NCI-H146 treated with DMSO at 0.1 percent for 48 hours (cell line): ENCODE measurements around the gene PKIB.
"Not testable (repeated sequence)": the region's sequence is repeated elsewhere in the genome, so short reads cannot be mapped to it uniquely, and the experiment has no call there.

Experiments
- DNase-seq: peaks from one replicate; lab custom pipeline; 2025; ENCODE audit not compliant: unreplicated experiment; lab: John Stamatoyannopoulos, UW

The PKIB gene, protein sequence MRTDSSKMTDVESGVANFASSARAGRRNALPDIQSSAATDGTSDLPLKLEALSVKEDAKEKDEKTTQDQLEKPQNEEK

GRCh38 chr6:122609881-122610689 lies at the start of gene PKIB:
Gene PKIB (plus strand): TSS chr6:122610405. CDS start chr6:122717795, 107,390 bp downstream.
- DNase-seq: peak; percentile 99

GRCh38 chr6:122563364-122564052 lies 46.7 kb upstream of the PKIB start:
- no peak for DNase-seq

GRCh38 chr6:122564230-122564629 lies 46.0 kb upstream of the PKIB start:
- no peak for DNase-seq

DNA sequence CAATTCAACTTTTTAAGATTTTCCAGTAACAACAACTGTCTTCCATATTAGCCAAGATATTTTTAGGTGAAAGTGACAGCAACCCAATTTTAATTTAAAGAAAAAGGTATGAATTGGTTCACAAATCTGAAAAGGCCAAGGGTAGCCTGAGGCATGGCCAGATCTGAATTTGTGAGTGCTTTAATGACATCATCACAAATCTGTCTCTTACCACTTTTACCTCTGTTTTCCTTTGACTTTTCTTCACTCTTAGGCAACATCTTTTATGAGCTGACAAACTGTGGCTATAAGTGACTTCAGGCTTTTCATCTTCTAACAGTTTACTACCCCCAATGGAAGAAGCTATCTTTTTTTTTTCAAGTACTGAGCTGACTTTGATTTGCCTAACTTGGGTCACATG lies 44.5 kb upstream of the PKIB start:
- DNase-seq: no peak

DNA sequence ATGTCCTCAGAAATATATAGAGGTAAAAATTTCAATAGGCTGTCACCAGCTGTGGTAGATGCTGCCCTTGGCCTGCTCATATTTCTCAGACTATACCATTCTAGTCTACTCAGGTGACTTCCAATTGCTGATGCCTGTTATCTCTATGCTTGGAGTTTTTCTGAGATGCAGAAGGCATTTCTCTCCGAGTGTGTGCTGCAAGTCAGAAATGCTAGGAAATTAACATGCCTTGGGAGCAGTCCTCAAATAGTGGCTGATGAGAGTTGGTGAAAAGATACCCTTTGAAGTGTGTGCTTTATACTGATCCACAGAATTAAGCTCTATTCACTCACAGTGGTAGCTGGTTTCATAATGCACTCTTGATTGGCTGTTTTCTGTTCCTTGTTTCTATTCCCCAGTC lies 43.2 kb upstream of the PKIB start:
- no peak for DNase-seq

DNA sequence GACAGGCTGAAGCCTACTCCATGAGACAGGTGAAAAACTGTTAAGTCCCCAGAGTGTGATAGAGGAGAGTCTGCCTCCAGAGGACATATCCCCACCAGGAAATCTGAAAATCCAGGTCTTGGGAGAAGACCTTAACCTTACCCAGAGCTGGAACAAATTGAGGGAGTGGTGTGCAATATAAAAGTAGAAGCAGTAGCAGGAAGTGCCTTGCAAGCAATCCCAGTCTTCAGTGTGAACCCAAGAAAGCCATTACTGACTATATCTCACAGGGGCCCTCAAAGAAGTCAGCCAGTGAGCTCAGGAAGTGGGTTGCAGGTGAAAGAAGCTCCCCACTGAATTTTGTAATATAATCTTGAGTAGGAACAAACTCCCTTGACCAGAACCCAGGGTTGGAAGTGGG lies 41.9 kb upstream of the PKIB start:
- DNase-seq: no peak

- no peak for DNase-seq
These were observed 41.4 kb upstream of the PKIB start for GRCh38 chr6:122568797-122569221.

DNA sequence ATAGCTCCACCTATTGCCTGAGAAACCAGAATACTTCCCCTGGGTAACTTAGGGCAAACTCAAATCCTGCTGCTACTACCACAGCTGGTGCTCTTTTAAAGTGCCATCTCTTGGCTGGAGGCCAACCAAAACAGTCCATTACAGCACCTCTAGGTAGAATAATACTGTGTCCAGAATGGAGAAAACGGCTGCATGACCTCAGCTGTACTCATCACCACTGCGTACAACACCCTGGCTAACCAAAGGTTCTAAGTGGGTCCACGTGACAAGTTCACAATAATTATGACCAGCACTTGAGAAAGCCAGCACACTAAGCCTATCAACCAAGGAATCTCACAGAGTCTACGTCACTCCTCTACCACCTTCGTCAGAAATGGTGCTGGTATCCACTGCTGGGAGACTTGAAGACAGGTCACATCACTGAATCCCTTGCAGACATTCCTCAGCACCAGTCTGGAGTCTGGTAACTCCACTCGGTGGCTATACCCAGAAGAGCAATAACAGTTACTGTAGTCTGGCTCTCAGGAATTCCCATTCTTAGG lies 40.9 kb upstream of the PKIB start:
- peak; percentile 91 for DNase-seq

- no peak for DNase-seq
These were observed 38.3 kb upstream of the PKIB start for GRCh38 chr6:122571888-122572287.

DNA sequence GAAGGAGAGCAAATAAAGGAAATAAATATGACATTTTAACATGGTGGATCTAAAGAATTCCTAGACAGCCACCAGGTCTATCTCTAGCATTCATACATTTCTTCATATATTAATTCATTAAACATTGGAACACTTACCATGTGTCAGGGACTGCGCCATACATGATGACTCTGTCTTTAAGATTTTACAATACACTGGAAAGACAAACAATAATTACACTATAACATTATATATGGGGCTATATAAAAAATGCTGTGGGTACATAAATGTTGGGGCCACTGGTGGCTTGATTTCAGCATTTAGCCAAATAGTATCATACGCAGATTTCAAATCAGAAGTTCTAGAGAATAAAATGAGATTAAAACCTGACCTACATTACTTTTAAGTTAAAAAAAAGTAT lies 33.3 kb upstream of the PKIB start:
- DNase-seq: no peak

- DNase-seq: no peak
These were observed 31.2 kb upstream of the PKIB start for GRCh38 chr6:122578961-122579360.

- DNase-seq: peak; percentile 93
These were observed 29.5 kb upstream of the PKIB start for GRCh38 chr6:122580737-122581136.

GRCh38 chr6:122589115-122589514 lies 21.1 kb upstream of the PKIB start:
- DNase-seq: no peak

DNA sequence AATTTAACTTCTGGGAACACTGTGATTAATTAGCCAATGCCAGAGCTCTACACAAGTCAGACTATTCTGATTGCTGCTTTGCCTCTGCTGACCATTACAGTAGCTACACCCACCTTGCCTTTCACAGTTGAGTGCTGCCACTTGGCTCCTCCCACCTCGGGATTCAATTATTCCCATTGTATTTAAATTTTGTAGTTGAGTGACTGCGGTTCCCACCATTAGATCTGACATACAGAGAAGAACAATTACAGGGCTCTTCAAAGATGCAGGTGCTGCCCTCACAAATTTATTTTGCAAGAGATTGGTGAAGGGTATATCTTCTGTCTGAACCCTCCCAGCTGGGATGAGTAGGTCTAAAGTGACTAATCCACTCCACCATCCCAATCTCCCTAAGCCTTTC lies 11.9 kb upstream of the PKIB start:
- not testable (repeated sequence) for DNase-seq

DNA sequence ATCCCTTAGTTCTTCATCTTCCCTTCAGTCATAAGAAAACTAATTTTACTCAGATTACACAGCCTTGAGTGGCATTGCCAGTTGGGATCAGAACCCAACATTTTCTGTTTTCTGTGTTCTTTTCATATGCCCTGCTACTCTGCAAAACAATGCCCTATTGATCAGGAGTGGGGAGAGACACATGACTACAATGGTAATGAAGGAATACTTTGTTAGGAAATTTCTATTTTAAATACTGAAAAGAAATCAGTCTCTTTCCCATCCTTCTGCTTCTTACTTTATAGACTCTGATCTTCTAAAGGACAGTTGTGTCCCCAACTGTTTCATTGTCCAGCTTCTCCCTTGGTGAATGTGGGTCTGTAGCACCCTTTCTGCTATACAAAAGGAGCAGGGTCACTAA lies 5.5 kb upstream of the PKIB start:
- no peak for DNase-seq

DNA sequence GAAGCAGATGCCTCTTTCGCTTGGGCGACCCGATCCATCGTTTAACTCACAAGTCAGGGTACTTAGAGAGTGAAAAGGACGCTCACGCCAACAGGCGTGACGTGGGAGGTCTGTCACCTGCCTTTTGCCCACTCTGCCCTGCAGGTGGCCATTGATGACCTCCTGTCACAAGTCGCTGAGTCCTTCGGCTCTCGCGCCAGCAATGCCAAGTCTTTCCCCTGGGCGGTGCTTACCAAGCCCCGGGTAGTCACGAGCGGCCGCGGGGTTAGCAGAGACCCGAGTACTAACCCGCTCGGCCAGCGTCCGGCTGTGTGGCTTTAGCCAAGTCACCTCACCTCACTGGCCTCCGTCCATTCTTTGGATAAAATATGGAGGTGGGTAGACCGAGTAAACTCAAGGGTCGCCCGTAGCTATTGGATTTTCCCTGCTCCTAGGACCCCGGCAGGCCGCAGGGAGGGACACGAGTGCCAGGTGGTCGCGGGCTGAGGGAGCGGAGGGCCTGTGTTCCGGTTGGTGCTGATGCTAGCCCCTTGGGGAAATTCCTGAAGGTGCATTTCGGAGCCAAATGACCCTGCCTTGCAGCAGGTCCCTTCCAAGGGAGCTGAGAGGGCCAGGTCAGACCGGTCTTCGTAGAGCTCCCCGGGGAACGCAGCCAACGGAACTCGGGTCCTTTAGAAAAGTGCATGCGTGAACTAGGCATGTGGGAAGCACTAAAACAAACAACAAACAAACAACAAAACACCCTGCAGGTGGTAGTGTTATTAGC lies 668 bp downstream of the PKIB start:
- peak; percentile 86 for DNase-seq

- no peak for DNase-seq
These were observed 2.6 kb downstream of the PKIB start for GRCh38 chr6:122612838-122613237.

- no peak for DNase-seq
These were observed 4.1 kb downstream of the PKIB start for GRCh38 chr6:122614303-122614702.

- DNase-seq: no peak
These were observed 5.2 kb downstream of the PKIB start for GRCh38 chr6:122615409-122615808.

- DNase-seq: no peak
These were observed 6.7 kb downstream of the PKIB start for GRCh38 chr6:122616877-122617276.

GRCh38 chr6:122619309-122619708 lies 9.1 kb downstream of the PKIB start:
- peak; percentile 42 for DNase-seq
